DMS53 treated with DMSO at 0.1 percent for 48 hours (cell line): ENCODE results near the gene ATP8B2.

Experiments
- DNase-seq: peaks from one replicate; lab custom pipeline; 2025; ENCODE audit not compliant: unreplicated experiment; lab: John Stamatoyannopoulos, UW

Gene ATP8B2

DNA sequence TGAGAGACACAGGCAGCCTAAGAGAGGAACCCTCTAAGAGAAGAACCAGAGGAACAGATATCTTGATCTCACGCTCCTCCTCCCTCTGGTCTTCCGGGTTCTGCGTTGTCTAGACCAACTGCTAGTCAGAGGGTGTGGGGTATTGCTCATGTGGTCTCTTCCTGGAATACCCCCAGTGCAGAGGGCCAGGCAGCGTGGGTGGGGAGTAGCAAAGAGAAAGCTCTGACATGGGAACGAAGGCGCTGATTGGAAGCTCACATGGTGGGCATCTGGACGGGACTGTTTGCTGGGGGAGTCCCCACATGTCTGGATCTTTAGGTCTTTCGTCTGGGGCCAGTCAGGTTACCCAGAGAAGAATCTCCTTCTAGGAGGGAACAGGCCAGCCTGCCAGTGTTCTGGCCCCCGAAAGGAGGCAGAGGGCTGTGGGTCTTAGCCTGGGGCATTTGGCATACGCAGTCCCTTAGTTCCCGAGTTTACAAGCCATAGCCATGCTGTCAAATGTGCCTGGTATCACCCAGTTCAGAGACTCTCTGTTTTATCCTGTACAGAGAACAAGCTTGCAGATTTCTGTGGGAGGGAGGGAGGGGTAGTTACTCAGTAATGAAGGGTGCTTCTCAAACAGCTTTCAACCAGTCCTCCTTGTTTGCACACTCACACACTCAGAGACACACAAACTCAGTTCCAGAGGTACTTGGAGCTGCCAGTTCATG is 61.5 kb downstream of the ATP8B2 start:
- DNase-seq: peak; percentile 91

DNA sequence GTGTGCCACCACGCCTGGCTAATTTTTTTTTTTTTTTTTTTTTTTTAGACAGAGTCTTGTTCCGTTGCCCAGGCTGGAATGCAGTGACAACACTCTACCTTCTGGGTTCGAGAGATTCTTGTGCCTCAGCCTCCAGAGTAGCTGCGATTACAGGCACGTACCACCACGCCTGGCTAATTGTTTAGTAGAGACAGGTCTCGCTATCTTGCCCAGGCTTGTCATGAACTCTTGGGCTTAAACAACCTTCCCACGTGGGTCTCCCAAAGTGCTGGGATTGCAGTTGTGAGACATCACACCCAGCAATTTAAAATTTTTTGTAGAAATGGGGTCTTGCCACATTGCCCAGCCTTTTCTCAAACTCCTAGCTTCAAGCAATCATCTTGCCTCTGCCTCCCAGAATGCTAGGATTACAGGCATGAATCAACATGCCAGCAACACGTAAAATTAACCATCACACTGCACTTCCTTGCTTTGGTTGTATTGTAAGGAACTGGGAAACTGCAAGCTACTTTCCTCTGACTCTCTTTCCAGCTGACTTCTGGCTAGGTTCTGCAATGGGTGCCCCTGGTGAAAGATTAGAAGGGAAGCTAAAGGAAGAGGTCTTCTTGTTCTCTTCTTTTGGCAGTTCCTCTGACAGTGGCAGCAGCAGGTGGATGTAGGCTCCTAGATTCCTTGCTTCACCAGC is 65.9 kb downstream of the ATP8B2 start:
- DNase-seq: no peak

DNA sequence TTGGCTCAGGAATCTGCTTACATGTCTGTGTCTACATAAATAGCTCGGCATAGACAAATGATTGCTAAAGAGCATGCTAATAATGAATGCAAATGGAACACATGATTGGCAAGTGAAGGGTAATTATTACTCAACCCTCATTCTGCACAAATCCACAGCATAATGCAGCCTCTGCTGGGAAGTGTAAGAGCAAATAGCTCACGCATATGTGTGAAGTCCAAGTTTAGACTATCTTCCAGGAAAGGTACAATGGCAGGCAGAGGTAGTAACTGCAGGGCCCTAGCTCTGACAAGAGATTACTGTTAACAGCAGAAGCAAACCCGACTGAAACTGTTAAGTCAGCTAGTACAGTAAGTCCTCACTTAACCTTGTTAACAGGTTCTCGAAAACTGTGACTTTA is 72.8 kb downstream of the ATP8B2 start:
- no peak for DNase-seq

DNA sequence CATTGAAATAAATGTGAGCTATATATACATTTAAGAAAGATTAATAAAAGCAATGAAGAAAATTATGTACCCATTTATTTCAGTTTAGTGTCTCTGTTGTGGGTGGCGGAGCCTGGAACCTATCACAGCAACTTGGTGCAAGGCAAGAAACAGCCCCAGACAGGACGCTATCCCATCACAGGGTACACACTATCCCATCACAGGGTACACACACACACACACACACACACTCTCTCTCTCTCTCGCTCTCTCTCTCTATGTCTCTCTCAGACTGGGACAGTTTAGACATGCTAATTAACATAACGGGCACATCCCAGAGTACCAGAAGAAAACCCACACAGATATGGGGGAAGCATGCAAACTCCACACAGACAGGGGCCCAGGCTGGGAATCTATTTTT is 73.4 kb downstream of the ATP8B2 start:
- DNase-seq: no peak

DNA sequence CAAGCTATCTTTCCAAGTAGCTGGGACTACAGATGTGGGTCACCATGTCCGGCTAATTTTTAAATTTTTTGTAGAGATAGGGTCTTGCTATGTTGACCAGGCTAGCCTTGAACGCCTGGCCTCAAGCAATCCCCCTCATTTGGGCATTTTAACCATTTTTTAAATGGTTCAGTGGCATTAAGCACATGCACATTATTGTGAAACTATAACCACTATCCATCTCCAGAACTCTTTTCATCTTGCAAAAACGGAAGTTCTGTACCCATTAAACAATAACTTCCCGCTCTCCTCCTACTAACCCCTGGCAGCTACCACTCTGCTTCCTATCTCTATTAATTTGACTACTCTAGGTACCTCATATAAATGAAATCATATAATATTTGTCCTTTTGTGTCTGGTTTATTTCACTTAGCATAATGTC is 75.1 kb downstream of the ATP8B2 start:
- no peak for DNase-seq
